Activated T-cell treated with anti-CD3 and anti-CD28 coated beads, Interleukin-2, amount 50 U/mL, for 48 hours (primary cell): Measurements from ENCODE around the gene ORAI3.

Source experiments
- DNase-seq, 2 experiments: peaks; one replicate each; pipeline ENCODE4 v3.0.0-alpha.2; 2020

The ORAI3 gene

DNA sequence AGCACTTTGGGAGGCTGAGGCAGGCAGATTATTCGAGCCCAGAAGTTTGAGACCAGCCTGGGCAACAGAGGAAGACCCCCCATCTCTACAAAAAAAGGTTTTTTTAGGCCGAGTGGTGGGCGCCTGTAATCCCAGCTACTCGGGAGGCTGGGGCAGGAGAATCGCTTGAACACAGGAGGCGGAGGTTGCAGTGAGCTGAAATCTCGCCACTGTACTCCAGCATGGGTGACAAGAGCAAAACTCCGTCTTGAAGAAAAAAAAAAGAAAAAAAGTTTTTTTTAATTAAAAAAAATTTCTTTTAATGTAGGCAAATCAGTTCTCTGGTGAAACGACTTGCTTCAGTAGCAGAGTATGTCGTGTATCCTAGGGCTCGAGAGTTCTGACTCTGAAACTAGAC lies 47.1 kb downstream of the ORAI3 start:
- no peak for DNase-seq

DNA sequence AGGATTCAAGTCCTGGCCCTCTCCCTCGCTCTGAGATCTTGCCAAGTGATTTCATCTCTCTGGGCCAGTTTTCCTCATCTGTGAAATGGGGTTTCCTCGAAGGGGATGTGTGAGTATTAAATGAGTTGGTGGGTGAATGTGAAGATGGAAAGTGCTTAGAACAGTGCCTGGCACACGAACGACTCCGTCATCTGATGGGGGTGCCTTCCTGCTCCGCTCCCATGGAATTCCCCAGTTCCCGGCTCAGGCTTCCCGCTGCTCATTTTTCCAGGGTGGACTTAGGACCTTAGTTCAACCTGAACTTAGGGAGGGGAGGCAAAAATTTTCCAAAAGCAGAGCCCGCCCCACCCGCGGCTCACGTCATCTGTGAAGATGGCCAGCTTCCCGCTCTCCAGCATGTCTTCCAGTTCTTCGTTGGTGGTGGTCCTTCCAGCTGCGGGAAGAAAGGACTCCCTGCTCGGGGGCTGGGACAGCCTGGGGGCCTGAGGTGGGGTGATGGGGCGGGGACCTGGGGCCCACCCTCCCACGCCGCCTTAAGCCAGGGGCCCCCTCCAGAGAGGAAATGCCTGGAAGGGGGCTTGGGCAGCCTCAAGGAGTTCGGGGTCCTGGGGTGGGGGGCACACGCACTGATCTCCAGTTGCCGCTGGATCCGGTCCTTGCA lies 47.6 kb downstream of the ORAI3 start:
- no peak for DNase-seq

DNA sequence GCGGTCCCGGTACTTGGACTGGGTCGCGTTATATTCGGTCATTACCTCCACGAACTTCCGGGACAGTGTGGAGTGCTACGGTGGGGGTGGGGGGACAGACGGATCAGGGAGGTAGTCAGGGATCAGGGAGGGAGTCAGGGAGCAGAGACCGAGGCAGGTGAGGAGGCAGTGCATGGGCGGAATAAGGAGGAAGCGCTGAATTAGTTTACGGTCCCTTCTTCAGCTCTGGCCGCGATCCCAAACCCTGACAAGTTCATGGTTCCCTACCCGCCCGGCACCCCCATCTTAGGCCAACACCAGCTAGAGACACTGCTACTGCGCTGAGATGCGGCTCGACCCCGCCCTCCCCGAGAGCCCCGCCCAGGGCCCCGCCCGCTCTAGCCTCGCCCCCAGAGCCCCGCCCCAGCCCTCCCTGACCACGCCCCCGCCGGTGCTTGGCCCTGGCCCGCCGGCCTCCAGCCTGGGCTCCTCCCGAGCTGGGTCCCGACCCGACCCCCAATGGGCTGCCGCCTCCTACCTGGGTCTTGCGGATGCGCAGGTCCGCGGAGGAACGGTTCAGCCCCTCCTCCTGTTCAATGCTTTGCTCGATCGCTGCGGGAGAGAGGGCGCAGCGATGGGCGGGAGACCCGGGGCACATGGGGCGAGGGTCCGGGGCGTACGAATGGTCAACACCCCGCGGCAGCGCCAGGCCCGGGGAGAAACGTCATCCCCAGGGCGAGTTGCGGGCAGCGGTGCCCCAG lies 48.3 kb downstream of the ORAI3 start:
- DNase-seq = peak; percentile 86 to 90

DNA sequence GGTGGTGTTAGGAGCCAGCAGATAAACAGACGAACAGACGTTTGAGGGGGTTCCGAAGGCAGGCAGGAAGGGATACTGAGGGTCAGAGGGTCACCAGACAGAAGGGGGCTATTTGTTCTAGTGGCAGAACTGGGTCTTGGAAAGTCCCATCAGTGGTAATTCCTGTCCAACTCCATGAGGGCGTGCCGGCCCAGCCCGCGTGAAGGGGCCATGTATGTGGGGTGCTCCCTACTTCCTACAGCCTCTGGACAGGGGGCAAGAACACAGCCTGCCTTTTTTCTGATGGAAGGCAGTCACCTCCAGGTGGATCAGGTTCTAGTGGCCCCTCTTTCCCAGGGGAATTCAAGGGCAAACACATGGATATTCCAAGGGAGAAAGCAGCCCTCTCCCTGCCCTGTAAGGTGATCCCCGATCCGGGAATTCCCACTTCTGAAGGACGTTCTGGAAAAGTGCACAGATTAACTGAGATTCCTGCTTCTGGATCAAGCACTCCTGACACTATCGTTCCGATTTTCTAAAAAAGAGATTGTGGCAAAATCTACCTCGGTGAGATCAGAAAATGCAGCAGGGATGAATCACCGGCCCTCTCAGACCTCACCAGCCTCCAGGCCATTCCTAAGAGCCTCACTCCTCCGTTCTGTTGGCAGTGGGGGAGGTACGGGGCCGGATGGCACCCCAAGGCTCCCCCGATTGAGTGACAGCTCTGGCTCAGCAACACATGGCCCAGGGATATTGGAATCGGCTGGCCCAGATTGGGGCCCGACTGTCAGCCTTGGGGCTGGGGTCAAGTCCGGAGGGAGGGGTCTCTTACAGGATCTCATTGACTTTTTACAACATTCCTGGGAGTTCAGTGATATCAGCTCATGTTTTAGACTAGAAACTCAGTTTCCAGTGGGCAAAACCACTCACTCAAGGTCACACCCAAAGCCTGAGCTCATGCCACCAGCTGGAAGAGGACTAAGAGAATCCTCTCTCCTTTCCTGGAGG lies 49.1 kb downstream of the ORAI3 start:
- no peak for DNase-seq

DNA sequence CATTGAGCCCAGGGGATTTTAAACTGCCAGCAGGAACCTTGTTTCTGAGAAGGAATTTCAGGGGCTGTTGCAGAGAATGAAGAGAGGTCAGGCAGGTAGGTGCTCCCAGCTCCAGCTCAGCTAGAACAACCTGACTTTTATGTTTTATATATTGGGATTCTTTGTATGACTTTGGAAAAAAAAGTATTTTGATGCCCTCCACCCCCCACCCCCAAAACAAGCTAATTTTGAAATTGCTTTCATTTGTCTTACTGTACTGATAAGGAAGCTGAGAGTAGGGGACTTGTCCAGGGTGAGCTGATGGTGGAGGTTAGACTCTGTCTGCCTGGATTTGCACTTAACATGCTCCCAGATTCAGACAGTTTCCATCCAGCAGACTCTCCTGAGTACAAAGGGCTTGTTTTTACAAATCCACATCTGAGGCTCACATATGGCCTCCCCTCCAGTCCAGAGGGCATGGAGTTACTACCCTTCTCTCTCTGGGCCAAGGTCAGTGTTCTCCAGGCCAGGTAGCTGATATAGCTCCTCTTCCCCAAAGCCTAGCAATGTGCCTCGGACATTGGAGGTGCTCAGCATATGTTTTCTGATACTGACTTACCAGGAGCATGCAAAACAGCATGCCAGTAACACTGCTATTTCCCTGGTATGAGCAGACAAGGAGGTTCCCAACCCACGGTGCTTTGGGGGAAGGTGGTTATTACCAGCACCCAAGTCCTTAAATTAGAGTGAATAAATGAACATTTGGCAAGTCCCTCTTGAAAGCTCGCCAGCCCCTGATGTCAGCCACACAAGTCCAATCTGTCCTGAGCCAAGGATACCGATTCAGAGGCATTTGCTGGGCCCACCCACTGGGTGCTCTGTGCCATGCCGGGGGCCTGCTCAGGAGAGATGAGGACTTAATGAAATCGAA lies 50.2 kb downstream of the ORAI3 start:
- no peak for DNase-seq

DNA sequence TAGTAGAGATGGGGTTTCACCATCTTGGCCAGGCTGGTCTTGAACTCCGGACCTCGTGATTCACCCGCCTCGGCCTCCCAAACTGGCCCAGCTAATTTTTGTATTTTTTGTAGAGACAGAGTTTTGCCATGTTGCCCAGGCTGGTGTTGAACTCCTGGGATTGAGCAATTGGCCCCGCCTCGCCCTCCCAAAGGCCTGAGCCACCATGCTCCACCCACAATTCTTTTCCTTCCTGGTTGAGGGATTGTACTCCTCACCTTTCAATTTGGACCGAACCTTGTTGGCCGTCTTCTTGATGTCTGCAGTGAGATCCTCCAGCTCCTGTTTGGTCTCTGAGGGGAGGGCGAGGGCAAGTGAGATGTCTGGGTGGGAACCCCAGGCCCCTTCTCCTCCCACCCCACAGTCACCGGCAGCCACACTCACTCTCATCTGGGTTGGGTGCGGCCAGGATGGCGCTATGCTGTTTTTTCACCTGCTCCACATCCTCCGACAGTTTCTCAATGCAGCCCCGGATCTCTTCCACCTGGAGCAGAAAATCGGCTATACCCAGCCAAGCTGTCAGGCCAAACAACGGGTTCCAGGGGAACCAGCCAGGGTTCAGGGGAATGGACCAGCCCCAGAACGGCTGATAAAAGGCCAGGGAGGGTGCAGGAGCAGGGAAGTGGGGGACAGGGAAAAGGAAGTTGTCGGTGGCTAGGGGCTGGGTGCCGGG lies 52.0 kb downstream of the ORAI3 start:
- no peak for DNase-seq

DNA sequence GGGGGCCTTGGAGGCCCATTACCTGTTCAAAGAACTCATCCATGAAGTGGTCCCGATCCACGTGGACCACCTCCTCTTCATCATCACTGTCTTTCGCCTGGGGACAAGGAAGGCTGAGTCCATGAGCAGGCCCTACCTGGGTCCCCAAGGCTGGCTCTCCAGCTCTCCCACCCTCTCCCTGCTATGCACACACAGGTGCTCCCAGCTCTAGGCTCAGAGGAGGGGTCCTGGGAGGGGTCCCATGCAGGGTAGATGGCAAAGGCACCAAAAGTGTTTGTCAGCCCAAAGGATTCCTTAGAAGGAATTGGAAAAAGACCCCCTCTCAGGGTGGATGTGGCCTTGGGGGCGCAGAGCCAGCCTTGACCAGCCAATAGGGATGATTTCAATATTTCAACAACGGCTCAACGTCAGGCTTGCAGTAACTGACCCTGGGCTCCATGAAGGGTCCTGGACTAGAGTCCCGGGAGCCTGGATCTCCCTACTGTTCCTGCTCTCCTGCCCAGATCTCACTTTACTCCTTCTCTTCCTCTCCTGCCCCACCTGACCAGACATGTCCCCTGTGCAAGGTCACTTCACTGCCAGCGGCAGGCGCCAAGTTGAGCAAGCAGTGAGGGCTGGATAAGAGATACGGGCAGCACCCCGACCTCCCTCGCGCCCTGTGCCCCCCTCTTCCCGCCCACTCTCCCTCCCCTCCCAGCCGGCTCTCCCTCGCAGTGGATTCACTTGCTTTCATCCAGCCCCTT lies 52.8 kb downstream of the ORAI3 start:
- no peak for DNase-seq

DNA sequence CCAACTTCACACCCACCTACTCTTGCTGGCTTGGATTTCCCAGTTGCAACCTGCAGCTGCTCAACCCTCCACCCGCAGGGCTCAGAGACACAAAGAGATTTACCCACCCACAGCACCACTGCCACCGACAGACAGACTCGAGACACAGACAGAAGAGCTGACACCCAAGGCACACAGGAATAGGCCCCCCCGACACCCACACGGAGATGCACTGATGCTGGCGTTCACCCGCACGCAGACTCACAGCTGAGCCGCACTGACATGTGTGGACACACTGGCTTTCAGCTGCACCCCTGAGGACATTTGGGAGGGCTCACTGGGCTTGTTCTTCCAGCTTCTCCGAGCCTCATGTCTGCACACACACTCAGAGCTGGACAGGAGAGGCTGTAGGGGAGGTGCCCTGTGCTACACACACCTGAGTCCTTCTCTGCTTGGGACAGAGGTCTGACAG lies 53.4 kb downstream of the ORAI3 start:
- no peak for DNase-seq

DNA sequence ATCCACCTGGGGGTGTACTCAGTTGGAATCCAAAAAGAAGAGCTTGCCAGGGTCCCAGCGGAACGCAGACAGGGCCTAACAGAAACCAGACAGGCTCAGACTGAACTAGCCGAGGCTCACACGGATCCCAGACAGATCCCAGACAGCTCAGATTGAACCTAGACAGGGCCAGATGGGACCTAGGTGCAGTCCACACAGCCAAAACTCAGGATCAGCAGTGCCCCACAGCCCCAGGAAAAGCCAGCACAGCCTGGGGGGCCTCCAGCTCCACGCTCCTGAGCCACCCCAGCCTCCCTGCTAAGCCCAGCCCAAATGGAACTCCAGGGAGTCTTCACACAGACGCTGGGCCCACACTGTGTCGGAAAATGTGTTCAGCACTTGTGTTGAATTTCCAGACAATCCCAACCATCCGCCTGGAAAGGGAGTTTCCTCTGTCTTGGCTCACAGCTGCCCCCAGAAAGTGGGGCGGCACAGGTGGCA lies 54.0 kb downstream of the ORAI3 start:
- DNase-seq = no peak

DNA sequence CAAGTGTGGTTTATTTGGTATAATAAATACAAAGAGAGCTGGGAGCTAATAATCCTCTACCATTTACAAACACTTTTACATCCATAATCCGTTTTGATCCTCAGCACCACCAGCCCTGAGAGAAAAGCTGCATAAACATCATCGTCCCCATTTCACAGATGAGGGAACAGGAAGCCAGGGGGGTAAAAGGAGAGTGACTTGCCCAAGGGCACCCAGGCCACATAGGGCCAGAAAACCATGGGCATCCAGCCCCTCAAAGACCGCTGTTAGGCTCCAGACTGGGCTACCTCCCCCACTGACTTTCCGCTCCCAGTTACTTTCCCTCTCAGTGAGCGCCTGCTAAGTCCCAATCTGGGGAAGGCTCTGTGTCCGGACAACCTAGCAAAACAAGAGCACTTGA lies 54.9 kb downstream of the ORAI3 start:
- DNase-seq = no peak
